ENCODE results near the gene C4orf50. TPM values are rescaled to one million over a fixed set of nuclear protein-coding genes. Genes with fewer than 3 reads are reported as not detected.

C4orf50 gene
- total RNA-seq, 1 experiment from 2014 or later = 0.17 TPM

DNA sequence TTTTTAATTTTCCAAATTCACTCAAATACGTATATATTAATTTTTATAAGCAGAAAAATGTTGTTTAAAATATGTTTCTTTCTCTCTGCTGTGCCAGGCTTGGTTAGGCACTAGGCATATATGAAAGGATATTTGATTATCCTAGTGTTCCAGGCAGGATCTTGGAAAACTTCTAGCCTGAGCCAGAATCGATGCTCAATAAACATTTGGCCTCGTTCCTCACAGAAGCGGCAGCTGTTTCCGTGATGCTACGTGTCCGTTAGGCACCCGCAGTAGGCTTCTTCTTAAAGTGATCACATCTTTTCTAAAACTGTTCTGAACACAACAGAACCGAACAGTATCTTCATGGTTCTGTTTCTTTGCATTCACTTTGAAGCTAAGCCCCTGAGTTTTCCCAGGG is 75.3 kb downstream of the C4orf50 start:
- H3K23ac ChIP-seq (ENCODE audit: insufficient read length, low read depth, low read length) = no peak overlapping the region
- no peak overlapping the region for H4K91ac ChIP-seq (ENCODE audit: insufficient read length, low read depth, low read length)
- H3K4me1 ChIP-seq (ENCODE audit: insufficient read depth, low read length) = no peaks in the 10 kb centered on the region; the same call in 1 of the 2 replicates
- Mint-ChIP-seq H3K36me3 (ENCODE audit: insufficient read depth in 1 of 3, low read depth in 3 of 3) (peaks cover 2 to 9% (median 6%) of the 10 kb centered on the region in 3 experiments; a peak in 4 of 7 replicates), H3K27ac (no peak overlapping the region), H3K4me1 (peaks cover 21 to 30% of the 10 kb centered on the region in 2 experiments), H3K4me3 (no peak overlapping the region), H3K9me3 (peaks cover 10 to 11% of the 10 kb centered on the region in 2 experiments; a peak in 4 of 5 replicates), H3K27me3 (ENCODE audit: low read depth) (peaks cover 50% of the 10 kb centered on the region)
- H2BK15ac ChIP-seq (ENCODE audit: low read depth, low read length) = no peak overlapping the region
- no peak overlapping the region for H3K27ac ChIP-seq (ENCODE audit: insufficient read length, low read depth, low read length)
- H4K8ac ChIP-seq (replicated peaks; ENCODE audit: insufficient read length, low read depth, low read length) = no peak overlapping the region
- H3K27me3 ChIP-seq (ENCODE audit: insufficient read depth, low read length) = 0 out of 2 replicates have a peak, but pooled peaks cover 3% of the 10 kb centered on the region
- H2BK12ac ChIP-seq (ENCODE audit: insufficient read length, low read depth, low read length) = no peak overlapping the region
- H2BK120ac ChIP-seq (ENCODE audit: low read depth, low read length, poor library complexity, severe bottlenecking) = no peak overlapping the region
- H4K5ac ChIP-seq (ENCODE audit: insufficient read length, low read depth, low read length) = no peak overlapping the region
- no peak overlapping the region for H2AFZ ChIP-seq (ENCODE audit: low read length)
- H4K20me1 ChIP-seq (ENCODE audit: control insufficient read depth, insufficient read depth, insufficient read length) = no peaks in the 10 kb centered on the region
- no peak overlapping the region for H3K9ac ChIP-seq (ENCODE audit: extremely low read depth, insufficient read length, low read length)
- no peaks in the 10 kb centered on the region for H3K23me2 ChIP-seq (ENCODE audit: insufficient read length, low read depth, low read length, poor library complexity, severe bottlenecking)
- H3K9me3 ChIP-seq (ENCODE audit: control insufficient read depth, low read depth, low read length) = no peaks in the 10 kb centered on the region
- H3K14ac ChIP-seq (ENCODE audit: insufficient read depth, low read length) = no peak overlapping the region
- H3K56ac ChIP-seq (ENCODE audit: insufficient read length, low read depth, low read length) = no peak overlapping the region
- no peak overlapping the region for H2BK20ac ChIP-seq (ENCODE audit: low read depth, low read length, poor library complexity, severe bottlenecking)
- H3K4ac ChIP-seq (ENCODE audit: low read depth, low read length) = no peak overlapping the region
- H3K4me2 ChIP-seq (ENCODE audit: insufficient read depth, insufficient read length, low read length) = no peak overlapping the region
- no CpG with 5 or more reads among the region's 9 CpGs for WGBS (ENCODE audit: extremely low coverage, insufficient read length, low lambda C conversion rate)
- H3K18ac ChIP-seq (ENCODE audit: insufficient read length, low read depth, low read length) = no peak overlapping the region
- no peaks in the 10 kb centered on the region for H3K79me2 ChIP-seq (ENCODE audit: insufficient read depth, low read length)
- no peak for DNase-seq
- H3K79me1 ChIP-seq (ENCODE audit: insufficient read depth, low read depth, low read length, poor library complexity, severe bottlenecking) = no peaks in the 10 kb centered on the region
- H3T11ph ChIP-seq (ENCODE audit: low read length) = no peak overlapping the region
- H2BK5ac ChIP-seq (ENCODE audit: insufficient read length, low read length) = no peak overlapping the region
- H2AK5ac ChIP-seq (ENCODE audit: insufficient read length, low read length) = no peak overlapping the region
- TF ChIP-seq, protein P1, sequence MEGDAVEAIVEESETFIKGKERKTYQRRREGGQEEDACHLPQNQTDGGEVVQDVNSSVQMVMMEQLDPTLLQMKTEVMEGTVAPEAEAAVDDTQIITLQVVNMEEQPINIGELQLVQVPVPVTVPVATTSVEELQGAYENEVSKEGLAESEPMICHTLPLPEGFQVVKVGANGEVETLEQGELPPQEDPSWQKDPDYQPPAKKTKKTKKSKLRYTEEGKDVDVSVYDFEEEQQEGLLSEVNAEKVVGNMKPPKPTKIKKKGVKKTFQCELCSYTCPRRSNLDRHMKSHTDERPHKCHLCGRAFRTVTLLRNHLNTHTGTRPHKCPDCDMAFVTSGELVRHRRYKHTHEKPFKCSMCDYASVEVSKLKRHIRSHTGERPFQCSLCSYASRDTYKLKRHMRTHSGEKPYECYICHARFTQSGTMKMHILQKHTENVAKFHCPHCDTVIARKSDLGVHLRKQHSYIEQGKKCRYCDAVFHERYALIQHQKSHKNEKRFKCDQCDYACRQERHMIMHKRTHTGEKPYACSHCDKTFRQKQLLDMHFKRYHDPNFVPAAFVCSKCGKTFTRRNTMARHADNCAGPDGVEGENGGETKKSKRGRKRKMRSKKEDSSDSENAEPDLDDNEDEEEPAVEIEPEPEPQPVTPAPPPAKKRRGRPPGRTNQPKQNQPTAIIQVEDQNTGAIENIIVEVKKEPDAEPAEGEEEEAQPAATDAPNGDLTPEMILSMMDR (conservative IDR thresholded peaks at IDR 0.05) = no peak

All from H9 (cell line).